HepG2 (cell line): ENCODE measurements around the gene DTWD2. TPM values are rescaled to one million over a fixed set of nuclear protein-coding genes. Genes with fewer than 3 reads are reported as not detected.
A peak's percentile ranks its signal among the peaks of the same experiment; 100 is the strongest.

Experiments
- CAMTA2 ChIP-seq: sonication (generic); formaldehyde crosslinking; IDR thresholded peaks from 2 replicates; pipeline ENCODE4 v1.4.0; 2020; ENCODE audit warnings: mild to moderate bottlenecking, missing genetic modification reagents, borderline replicate concordance
- FOXA1 ChIP-seq, 2 experiments: fragments of 450-650 bp in 1 of 2; sonication (generic) in 1 of 2; formaldehyde crosslinking in 1 of 2; IDR thresholded peaks; 2 replicates each; pipeline versions ENCODE4 v1.4.0 to v1.6.1; 2016 to 2020; ENCODE audit warnings: missing genetic modification reagents in 1 of 2
- GATA4 ChIP-seq: sonication (generic); IDR thresholded peaks from 2 replicates; pipeline ENCODE4 v1.6.1; 2016; ENCODE audit warnings: antibody characterized with exemption, low read depth, borderline replicate concordance
- KDM5B ChIP-seq: sonication (generic); formaldehyde crosslinking; IDR thresholded peaks from 2 replicates; pipeline ENCODE4 v1.4.0; 2020; ENCODE audit warnings: missing genetic modification reagents, mild to moderate bottlenecking, borderline replicate concordance
- NR2F6 ChIP-seq, 2 experiments: IDR thresholded peaks; 2 replicates each; pipeline ENCODE4 v1.6.1; 2016; ENCODE audit warnings: antibody characterized with exemption in 1 of 2, mild to moderate bottlenecking in 1 of 2
- SMAD3 ChIP-seq: sonication (generic); formaldehyde crosslinking; IDR thresholded peaks from 2 replicates; pipeline ENCODE4 v1.4.0; 2020; ENCODE audit warnings: missing genetic modification reagents
- SRSF9 ChIP-seq: fragments of 200-400 bp; formaldehyde crosslinking; IDR thresholded peaks from 2 replicates; pipeline ENCODE4 v1.6.1; 2018; ENCODE audit warnings: borderline replicate concordance, mild to moderate bottlenecking, low read depth, low read length; ENCODE audit not compliant: insufficient read depth, poor library complexity, severe bottlenecking
- ZNF292 ChIP-seq: sonication (generic); formaldehyde crosslinking; IDR thresholded peaks from 2 replicates; pipeline ENCODE4 v1.8.1; 2022; ENCODE audit warnings: mild to moderate bottlenecking, low read depth, missing genetic modification reagents, borderline replicate concordance
- ZNF652 ChIP-seq: IDR thresholded peaks from 2 replicates; pipeline ENCODE4 v1.6.1; 2016; ENCODE audit warnings: low read depth, borderline replicate concordance
- ZNF672 ChIP-seq: sonication (generic); formaldehyde crosslinking; IDR thresholded peaks from 2 replicates; pipeline ENCODE4 v1.8.1; 2022; ENCODE audit warnings: missing genetic modification reagents
- ZNF766 ChIP-seq: sonication (generic); formaldehyde crosslinking; IDR thresholded peaks from 2 replicates; pipeline ENCODE4 v1.5.0; 2020; ENCODE audit warnings: missing genetic modification reagents, borderline replicate concordance
- ZSCAN9 ChIP-seq: IDR thresholded peaks from 2 replicates; pipeline ENCODE4 v1.6.1; 2016; ENCODE audit warnings: borderline replicate concordance
- polyA plus RNA-seq, 8 experiments: library from polyadenylated mRNA; depleted of rRNA in 3 of 8; stranded (reverse) in 7 of 8; unstranded in 1 of 8; fragments of >200 nt; fragmentation: Illumina TruSeq in 4 of 8; extraction: Trizol in 4 of 8; gene quantifications; 2 replicates each; pipeline versions ENCODE4 v1.2.1 to v1.2.3, GENCODE V29; 2011 to 2016; ENCODE audit warnings: low read depth in 4 of 8, missing spikeins in 1 of 8, mixed read lengths in 1 of 8; ENCODE audit not compliant: insufficient read depth in 1 of 8
- total RNA-seq, 5 experiments: library from RNA; depleted of rRNA; stranded (reverse); fragments of >200 nt; fragmentation: Illumina TruSeq; extraction: Trizol; gene quantifications; 2 replicates each; pipeline ENCODE4 v1.2.3, GENCODE V29; 2016; ENCODE audit warnings: low read depth in 1 of 5
- TF ChIP-seq, protein P1 (sequence below): sonication (generic); formaldehyde crosslinking; IDR thresholded peaks from 2 replicates; pipeline ENCODE4 v1.4.0; 2020; ENCODE audit warnings: missing genetic modification reagents
- TF ChIP-seq, protein P2 (sequence below): sonication (generic); formaldehyde crosslinking; IDR thresholded peaks from 2 replicates; pipeline ENCODE4 v1.5.1; 2020; ENCODE audit warnings: mild to moderate bottlenecking, missing genetic modification reagents, borderline replicate concordance
- TF ChIP-seq, protein P3 (sequence below): sonication (generic); formaldehyde crosslinking; IDR thresholded peaks from 2 replicates; pipeline ENCODE4 v1.4.0; 2020; ENCODE audit warnings: low read depth, missing genetic modification reagents
- TF ChIP-seq, protein P4 (sequence below): sonication (generic); formaldehyde crosslinking; IDR thresholded peaks from 2 replicates; pipeline ENCODE4 v1.5.1; 2020; ENCODE audit warnings: mild to moderate bottlenecking, missing genetic modification reagents, moderate library complexity
- TF ChIP-seq, protein P5 (sequence below): IDR thresholded peaks from 2 replicates; pipeline ENCODE4 v1.6.1; 2012; ENCODE audit warnings: inconsistent platforms

DTWD2 gene
- total and polyA plus RNA-seq, 2 of the 13 experiments (the other 11 are each of a cell fraction or from before 2014, with no cell fraction given), result 1.6 to 6.0 TPM

DNA sequence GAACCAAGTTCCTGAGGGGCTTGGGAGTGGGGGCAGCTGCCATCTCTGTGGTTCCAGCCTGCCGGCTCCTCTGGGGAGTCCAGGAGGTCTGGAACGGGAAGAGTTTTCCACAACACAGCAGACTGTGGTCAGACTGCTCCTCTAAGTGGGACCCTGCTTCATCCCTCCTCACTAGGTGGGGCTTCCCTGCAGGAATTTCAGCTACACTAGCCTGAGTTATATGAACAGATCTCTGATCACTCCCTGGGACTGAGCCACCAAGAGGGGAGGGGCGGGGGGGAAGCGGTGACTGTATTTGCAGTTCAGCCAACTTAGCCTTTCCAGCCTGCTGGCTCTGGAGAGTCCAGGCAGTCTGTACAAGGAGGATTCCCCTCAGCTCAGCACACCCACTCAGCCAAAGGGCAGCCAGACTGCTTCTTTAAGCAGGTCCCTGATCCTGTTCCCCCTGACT, 19.4 kb downstream of the DTWD2 start (continued):
- TF ChIP-seq, protein P1, sequence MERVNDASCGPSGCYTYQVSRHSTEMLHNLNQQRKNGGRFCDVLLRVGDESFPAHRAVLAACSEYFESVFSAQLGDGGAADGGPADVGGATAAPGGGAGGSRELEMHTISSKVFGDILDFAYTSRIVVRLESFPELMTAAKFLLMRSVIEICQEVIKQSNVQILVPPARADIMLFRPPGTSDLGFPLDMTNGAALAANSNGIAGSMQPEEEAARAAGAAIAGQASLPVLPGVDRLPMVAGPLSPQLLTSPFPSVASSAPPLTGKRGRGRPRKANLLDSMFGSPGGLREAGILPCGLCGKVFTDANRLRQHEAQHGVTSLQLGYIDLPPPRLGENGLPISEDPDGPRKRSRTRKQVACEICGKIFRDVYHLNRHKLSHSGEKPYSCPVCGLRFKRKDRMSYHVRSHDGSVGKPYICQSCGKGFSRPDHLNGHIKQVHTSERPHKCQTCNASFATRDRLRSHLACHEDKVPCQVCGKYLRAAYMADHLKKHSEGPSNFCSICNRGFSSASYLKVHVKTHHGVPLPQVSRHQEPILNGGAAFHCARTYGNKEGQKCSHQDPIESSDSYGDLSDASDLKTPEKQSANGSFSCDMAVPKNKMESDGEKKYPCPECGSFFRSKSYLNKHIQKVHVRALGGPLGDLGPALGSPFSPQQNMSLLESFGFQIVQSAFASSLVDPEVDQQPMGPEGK, result peak; percentile 18; the same call in 1 of the 2 replicates
- TF ChIP-seq FOXA1 (IDR thresholded peaks at IDR 0.05) (no peak), FOXA1 (CRISPR knock-in tag; IDR thresholded peaks at IDR 0.05) (no peak), ZNF652 (no peak), ZNF292 (CRISPR knock-in tag) (0 out of 2 replicates have a peak, but pooled peaks have one; percentile 11), ZSCAN9 (CRISPR knock-in tag) (no peak), NR2F6 (IDR thresholded peaks at IDR 0.05) (no peak), NR2F6 (CRISPR knock-in tag; IDR thresholded peaks at IDR 0.05) (no peak), CAMTA2 (CRISPR knock-in tag) (no peak), SMAD3 (CRISPR knock-in tag) (no peak), ZNF766 (CRISPR knock-in tag) (0 out of 2 replicates have a peak, but pooled peaks have one; percentile 27), GATA4 (no peak), ZNF672 (CRISPR knock-in tag) (no peak), KDM5B (CRISPR knock-in tag) (0 out of 2 replicates have a peak, but pooled peaks have one; percentile 15), SRSF9 (no peak)
- TF ChIP-seq, protein P2, sequence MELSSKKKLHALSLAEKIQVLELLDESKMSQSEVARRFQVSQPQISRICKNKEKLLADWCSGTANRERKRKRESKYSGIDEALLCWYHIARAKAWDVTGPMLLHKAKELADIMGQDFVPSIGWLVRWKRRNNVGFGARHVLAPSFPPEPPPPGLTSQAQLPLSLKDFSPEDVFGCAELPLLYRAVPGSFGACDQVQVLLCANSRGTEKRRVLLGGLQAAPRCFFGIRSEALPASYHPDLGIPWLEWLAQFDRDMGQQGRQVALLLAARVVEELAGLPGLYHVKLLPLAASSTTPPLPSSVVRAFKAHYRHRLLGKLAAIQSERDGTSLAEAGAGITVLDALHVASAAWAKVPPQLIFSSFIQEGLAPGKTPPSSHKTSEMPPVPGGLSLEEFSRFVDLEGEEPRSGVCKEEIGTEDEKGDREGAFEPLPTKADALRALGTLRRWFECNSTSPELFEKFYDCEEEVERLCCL, result 0 out of 2 replicates have a peak, but pooled peaks have one; percentile 32
- TF ChIP-seq, protein P3, sequence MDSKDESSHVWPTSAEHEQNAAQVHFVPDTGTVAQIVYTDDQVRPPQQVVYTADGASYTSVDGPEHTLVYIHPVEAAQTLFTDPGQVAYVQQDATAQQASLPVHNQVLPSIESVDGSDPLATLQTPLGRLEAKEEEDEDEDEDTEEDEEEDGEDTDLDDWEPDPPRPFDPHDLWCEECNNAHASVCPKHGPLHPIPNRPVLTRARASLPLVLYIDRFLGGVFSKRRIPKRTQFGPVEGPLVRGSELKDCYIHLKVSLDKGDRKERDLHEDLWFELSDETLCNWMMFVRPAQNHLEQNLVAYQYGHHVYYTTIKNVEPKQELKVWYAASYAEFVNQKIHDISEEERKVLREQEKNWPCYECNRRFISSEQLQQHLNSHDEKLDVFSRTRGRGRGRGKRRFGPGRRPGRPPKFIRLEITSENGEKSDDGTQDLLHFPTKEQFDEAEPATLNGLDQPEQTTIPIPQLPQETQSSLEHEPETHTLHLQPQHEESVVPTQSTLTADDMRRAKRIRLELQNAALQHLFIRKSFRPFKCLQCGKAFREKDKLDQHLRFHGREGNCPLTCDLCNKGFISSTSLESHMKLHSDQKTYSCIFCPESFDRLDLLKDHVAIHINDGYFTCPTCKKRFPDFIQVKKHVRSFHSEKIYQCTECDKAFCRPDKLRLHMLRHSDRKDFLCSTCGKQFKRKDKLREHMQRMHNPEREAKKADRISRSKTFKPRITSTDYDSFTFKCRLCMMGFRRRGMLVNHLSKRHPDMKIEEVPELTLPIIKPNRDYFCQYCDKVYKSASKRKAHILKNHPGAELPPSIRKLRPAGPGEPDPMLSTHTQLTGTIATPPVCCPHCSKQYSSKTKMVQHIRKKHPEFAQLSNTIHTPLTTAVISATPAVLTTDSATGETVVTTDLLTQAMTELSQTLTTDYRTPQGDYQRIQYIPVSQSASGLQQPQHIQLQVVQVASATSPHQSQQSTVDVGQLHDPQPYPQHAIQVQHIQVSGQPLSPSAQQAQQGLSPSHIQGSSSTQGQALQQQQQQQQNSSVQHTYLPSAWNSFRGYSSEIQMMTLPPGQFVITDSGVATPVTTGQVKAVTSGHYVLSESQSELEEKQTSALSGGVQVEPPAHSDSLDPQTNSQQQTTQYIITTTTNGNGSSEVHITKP (CRISPR knock-in tag), result peak; percentile 95
- TF ChIP-seq, protein P4, sequence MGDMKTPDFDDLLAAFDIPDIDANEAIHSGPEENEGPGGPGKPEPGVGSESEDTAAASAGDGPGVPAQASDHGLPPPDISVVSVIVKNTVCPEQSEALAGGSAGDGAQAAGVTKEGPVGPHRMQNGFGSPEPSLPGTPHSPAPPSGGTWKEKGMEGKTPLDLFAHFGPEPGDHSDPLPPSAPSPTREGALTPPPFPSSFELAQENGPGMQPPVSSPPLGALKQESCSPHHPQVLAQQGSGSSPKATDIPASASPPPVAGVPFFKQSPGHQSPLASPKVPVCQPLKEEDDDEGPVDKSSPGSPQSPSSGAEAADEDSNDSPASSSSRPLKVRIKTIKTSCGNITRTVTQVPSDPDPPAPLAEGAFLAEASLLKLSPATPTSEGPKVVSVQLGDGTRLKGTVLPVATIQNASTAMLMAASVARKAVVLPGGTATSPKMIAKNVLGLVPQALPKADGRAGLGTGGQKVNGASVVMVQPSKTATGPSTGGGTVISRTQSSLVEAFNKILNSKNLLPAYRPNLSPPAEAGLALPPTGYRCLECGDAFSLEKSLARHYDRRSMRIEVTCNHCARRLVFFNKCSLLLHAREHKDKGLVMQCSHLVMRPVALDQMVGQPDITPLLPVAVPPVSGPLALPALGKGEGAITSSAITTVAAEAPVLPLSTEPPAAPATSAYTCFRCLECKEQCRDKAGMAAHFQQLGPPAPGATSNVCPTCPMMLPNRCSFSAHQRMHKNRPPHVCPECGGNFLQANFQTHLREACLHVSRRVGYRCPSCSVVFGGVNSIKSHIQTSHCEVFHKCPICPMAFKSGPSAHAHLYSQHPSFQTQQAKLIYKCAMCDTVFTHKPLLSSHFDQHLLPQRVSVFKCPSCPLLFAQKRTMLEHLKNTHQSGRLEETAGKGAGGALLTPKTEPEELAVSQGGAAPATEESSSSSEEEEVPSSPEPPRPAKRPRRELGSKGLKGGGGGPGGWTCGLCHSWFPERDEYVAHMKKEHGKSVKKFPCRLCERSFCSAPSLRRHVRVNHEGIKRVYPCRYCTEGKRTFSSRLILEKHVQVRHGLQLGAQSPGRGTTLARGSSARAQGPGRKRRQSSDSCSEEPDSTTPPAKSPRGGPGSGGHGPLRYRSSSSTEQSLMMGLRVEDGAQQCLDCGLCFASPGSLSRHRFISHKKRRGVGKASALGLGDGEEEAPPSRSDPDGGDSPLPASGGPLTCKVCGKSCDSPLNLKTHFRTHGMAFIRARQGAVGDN, result peak; percentile 28; the same call in 1 of the 2 replicates
- TF ChIP-seq, protein P5, sequence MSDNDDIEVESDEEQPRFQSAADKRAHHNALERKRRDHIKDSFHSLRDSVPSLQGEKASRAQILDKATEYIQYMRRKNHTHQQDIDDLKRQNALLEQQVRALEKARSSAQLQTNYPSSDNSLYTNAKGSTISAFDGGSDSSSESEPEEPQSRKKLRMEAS, result no peak
